ENCODE data around the gene PRKD2.

Gene PRKD2

DNA sequence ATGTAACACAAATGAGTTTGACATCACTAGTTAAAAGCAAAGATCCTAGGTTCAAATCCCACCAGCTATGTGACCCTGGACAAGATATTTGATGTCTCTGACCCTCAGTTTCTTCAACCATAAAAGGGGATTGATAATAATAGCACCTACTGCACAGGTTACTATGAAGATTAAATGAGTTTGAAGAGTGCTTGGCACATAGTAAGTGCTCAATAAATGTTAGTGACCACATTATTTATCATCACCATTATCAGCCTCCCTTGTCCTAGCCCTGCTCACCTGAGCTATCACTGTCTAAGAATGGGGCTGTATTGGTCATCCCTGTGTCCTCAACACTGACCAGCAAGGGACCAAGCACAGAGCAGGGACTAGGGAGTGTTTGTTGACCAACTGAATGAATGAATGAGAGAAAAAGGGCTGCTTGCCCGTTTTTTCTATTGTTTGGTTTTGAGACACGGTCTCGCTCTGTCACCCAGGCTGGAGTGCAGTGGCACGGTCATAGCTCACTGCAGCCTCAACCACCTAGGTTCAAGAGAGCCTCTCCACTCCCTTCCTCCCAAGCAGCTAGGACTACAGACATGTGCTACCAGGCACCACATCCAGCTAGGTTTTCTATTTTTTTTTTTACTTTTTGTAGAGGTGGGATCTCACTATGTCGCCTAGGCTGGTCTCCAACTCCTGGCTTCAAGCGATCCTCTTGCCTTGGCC lies 29.3 kb downstream of the PRKD2 start:
- TF ChIP-seq TAF1 (IDR thresholded peaks at IDR 0.05; ENCODE audit: borderline replicate concordance, insufficient read depth, low read length) (no peak), SIN3A (IDR thresholded peaks at IDR 0.05; ENCODE audit: borderline replicate concordance, insufficient read depth, low read length) (no peak), FOXP2 (optimal IDR thresholded peaks at IDR 0.05; ENCODE audit: borderline replicate concordance, extremely low read depth, extremely low read length, insufficient read depth) (no peak), POLR2AphosphoS5 (IDR thresholded peaks at IDR 0.05; ENCODE audit: low read depth, low read length) (no peak)
- TF ChIP-seq, protein P1, sequence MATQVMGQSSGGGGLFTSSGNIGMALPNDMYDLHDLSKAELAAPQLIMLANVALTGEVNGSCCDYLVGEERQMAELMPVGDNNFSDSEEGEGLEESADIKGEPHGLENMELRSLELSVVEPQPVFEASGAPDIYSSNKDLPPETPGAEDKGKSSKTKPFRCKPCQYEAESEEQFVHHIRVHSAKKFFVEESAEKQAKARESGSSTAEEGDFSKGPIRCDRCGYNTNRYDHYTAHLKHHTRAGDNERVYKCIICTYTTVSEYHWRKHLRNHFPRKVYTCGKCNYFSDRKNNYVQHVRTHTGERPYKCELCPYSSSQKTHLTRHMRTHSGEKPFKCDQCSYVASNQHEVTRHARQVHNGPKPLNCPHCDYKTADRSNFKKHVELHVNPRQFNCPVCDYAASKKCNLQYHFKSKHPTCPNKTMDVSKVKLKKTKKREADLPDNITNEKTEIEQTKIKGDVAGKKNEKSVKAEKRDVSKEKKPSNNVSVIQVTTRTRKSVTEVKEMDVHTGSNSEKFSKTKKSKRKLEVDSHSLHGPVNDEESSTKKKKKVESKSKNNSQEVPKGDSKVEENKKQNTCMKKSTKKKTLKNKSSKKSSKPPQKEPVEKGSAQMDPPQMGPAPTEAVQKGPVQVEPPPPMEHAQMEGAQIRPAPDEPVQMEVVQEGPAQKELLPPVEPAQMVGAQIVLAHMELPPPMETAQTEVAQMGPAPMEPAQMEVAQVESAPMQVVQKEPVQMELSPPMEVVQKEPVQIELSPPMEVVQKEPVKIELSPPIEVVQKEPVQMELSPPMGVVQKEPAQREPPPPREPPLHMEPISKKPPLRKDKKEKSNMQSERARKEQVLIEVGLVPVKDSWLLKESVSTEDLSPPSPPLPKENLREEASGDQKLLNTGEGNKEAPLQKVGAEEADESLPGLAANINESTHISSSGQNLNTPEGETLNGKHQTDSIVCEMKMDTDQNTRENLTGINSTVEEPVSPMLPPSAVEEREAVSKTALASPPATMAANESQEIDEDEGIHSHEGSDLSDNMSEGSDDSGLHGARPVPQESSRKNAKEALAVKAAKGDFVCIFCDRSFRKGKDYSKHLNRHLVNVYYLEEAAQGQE (IDR thresholded peaks at IDR 0.05; ENCODE audit: insufficient read depth in 1 of 2, low read depth in 2 of 2, low read length in 2 of 2), result no peak

DNA sequence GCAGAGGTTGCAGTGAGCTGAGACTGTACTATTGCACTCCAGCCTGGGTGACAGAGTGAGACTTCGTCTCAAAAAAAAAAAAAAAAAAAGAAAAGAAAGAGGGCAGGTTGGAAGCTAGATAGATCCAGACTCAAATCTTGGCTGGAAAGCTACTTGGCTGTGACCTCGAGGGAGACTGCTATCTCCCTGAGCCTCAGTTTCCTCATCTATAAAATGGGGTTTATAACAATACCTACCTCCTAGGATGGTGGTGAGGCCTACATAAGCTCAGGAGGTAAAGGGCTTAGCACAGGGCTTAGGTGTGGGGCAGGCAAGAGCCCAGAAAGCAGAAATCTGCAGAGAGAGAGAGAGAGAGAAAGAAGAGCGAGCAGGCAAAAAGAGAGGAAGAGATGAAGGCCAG lies 31.7 kb downstream of the PRKD2 start:
- TF ChIP-seq FOXP2 (optimal IDR thresholded peaks at IDR 0.05; ENCODE audit: borderline replicate concordance, extremely low read depth, extremely low read length, insufficient read depth), result no peak
- TF ChIP-seq, protein P1 (IDR thresholded peaks at IDR 0.05; ENCODE audit: insufficient read depth in 1 of 2, low read depth in 2 of 2, low read length in 2 of 2), result no peak

DNA sequence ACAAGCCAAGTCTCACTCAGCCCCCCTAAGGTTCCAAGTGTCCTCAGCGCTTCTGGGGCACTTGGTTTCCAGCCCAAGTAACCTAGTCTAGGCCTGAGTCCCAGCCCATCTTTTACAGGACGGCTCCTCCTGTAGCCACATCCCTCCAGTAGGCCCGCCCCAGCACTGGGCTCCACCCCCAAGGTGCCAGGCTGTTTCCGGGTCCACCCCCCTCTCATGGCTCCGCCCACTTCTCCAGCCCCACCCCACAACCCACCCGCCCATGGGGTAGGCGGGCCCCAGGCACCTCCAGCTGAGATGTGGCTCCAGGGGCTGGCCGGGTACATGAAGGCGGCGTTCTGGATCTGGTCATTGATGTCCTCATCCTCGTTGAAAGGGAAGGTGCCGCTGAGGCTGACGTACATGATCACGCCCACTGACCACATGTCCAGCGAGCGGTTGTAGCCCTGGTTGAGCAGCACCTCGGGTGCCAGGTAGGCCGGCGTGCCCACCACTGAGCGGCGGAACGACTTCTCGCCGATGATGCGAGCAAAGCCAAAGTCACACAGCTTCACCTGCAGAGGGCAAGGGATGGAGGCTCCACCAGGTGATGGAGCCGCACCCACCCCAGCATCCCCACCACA lies 38.7 kb downstream of the PRKD2 start:
- no peak for TF ChIP-seq SIN3A (IDR thresholded peaks at IDR 0.05; ENCODE audit: borderline replicate concordance, insufficient read depth, low read length)
- no peak for TF ChIP-seq TAF1 (IDR thresholded peaks at IDR 0.05; ENCODE audit: borderline replicate concordance, insufficient read depth, low read length)
- TF ChIP-seq FOXP2 (optimal IDR thresholded peaks at IDR 0.05; ENCODE audit: borderline replicate concordance, extremely low read depth, extremely low read length, insufficient read depth), result no peak
- no peak for TF ChIP-seq POLR2AphosphoS5 (IDR thresholded peaks at IDR 0.05; ENCODE audit: low read depth, low read length)
- TF ChIP-seq, protein P1 (IDR thresholded peaks at IDR 0.05; ENCODE audit: insufficient read depth in 1 of 2, low read depth in 2 of 2, low read length in 2 of 2), result no peak

DNA sequence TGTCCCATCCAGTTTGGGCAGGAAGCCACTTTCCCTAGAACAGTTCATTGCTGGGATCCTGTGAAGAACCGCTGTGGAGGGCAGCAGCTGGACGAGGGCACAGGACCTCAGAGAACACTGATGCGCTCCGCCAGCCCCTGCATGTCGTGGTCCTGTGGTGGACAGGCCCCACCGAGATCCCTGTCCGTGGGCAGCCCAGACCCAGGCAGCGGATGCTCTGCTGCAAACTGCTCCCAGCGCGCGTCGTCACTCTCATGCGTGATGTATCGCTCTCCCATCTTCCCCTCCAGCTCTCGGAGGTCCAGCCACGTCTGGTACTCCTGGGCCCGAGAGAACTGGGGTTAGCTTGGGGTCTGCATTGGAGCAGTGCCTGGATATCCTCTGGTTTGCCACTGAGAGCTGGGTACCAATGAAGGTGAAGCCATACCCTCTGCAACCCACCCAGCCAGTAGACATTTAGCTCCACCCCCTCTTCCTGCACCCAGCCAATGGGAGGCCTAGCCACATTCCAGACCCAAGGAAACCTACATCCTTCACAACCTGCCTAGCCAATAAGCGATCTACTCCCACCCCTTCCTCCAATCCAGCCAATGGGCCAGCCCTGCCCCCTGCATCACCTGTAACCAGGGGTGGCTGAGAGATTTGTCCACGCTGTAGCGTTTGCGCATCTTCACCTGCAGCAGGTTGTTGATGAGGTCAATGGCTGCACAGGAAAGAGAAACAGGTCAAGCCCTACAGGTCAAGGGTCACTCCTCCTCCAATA lies 42.3 kb downstream of the PRKD2 start:
- TF ChIP-seq SIN3A (IDR thresholded peaks at IDR 0.05; ENCODE audit: borderline replicate concordance, insufficient read depth, low read length) (no peak), TAF1 (IDR thresholded peaks at IDR 0.05; ENCODE audit: borderline replicate concordance, insufficient read depth, low read length) (no peak), FOXP2 (optimal IDR thresholded peaks at IDR 0.05; ENCODE audit: borderline replicate concordance, extremely low read depth, extremely low read length, insufficient read depth) (no peak), POLR2AphosphoS5 (IDR thresholded peaks at IDR 0.05; ENCODE audit: low read depth, low read length) (no peak)
- TF ChIP-seq, protein P1 (IDR thresholded peaks at IDR 0.05; ENCODE audit: insufficient read depth in 1 of 2, low read depth in 2 of 2, low read length in 2 of 2), result no peak

Data from PFSK-1 (cell line).